NK-92 (cell line): ENCODE results near the gene TBXA2R.
"Not testable (repeated sequence)": the region's sequence is repeated elsewhere in the genome, so short reads cannot be mapped to it uniquely, and the experiment has no call there.

Experiments
- DNase-seq: peaks from one replicate; lab custom pipeline; 2025; ENCODE audit not compliant: unreplicated experiment; lab: John Stamatoyannopoulos, UW

TBXA2R gene

GRCh38 chr19:3584036-3584802 is 22.5 kb downstream of the TBXA2R start:
- not testable (repeated sequence) for DNase-seq

- not testable (repeated sequence) for DNase-seq
These were observed 24.9 kb downstream of the TBXA2R start for GRCh38 chr19:3581792-3582191.

- DNase-seq = no peak
These were observed 26.3 kb downstream of the TBXA2R start for GRCh38 chr19:3580156-3580934.

- no peak for DNase-seq
These were observed 28.3 kb downstream of the TBXA2R start for GRCh38 chr19:3578390-3578789.

GRCh38 chr19:3577723-3578344 is 28.8 kb downstream of the TBXA2R start:
- no peak for DNase-seq

- DNase-seq = no peak
These were observed 29.8 kb downstream of the TBXA2R start for GRCh38 chr19:3576696-3577443.

- no peak for DNase-seq
These were observed 30.6 kb downstream of the TBXA2R start for GRCh38 chr19:3575949-3576673.

GRCh38 chr19:3575260-3575741 is 31.4 kb downstream of the TBXA2R start:
- DNase-seq = no peak

GRCh38 chr19:3573858-3574637 is 32.6 kb downstream of the TBXA2R start:
- no peak for DNase-seq

- no peak for DNase-seq
These were observed 33.4 kb downstream of the TBXA2R start for GRCh38 chr19:3573162-3573857.

GRCh38 chr19:3572855-3573161 is 33.9 kb downstream of the TBXA2R start, which contains the start of gene HMG20B:
Gene HMG20B (plus strand): TSS chr19:3572944. CDS start chr19:3573310, 366 bp downstream.
- no peak for DNase-seq

GRCh38 chr19:3572132-3572854 is 34.4 kb downstream of the TBXA2R start:
- DNase-seq = peak; percentile 97

GRCh38 chr19:3570606-3571011 is 36.1 kb downstream of the TBXA2R start:
- DNase-seq = no peak

GRCh38 chr19:3570042-3570441 is 36.6 kb downstream of the TBXA2R start:
- not testable (repeated sequence) for DNase-seq

GRCh38 chr19:3565139-3565538 is 41.5 kb downstream of the TBXA2R start:
- DNase-seq = no peak

- no peak for DNase-seq
These were observed 42.8 kb downstream of the TBXA2R start for GRCh38 chr19:3563709-3564524.

- peak; percentile 60 for DNase-seq
These were observed 49.0 kb downstream of the TBXA2R start, which contains the start of gene MFSD12 for GRCh38 chr19:3557461-3558248. Gene MFSD12 (minus strand): TSS chr19:3557586. CDS start chr19:3557403, 183 bp downstream.
